ENCODE data around the gene RPL21. TPM values are rescaled to one million over a fixed set of nuclear protein-coding genes. Genes with fewer than 3 reads are reported as not detected.

RPL21 gene
- polyA plus RNA-seq, 1 donor (not counting 4 experiments of a cell fraction or from before 2014, with no cell fraction given): 1,751 TPM

GRCh38 chr13:27264181-27264580 lies 12.8 kb downstream of the RPL21 start:
- DNase-seq (ENCODE audit: low read depth, low spot score) (no peak), FAIRE-seq (no peak)
- no peak overlapping the region for H2AFZ ChIP-seq (ENCODE audit: control insufficient read depth, low read length)
- no peak overlapping the region for H3K27ac ChIP-seq (ENCODE audit: control insufficient read depth, insufficient read depth, low read length)
- H3K79me2 ChIP-seq (ENCODE audit: control insufficient read depth, insufficient read depth, low read length): no peaks in the 10 kb centered on the region
- no peak for TF ChIP-seq CTCF (optimal IDR thresholded peaks at IDR 0.05 in 1 of 3, IDR thresholded peaks at IDR 0.05 in 1 of 3, conservative IDR thresholded peaks at IDR 0.05 in 1 of 3; ENCODE audit: extremely low read depth in 1 of 3, insufficient read depth in 2 of 3, low read length in 3 of 3)
- no peak for TF ChIP-seq EZH2 (IDR thresholded peaks at IDR 0.05; ENCODE audit: low read length)
- dilution Hi-C loops (cut with MboI; ENCODE audit: extremely low pct_ligation_motif_present, low sequenced_read_pairs): no loop called here
- no peak overlapping the region for H3K4me3 ChIP-seq (ENCODE audit: control insufficient read depth in 2 of 3, extremely low read depth in 1 of 3, insufficient read depth in 2 of 3, low read depth in 1 of 3, low read length in 3 of 3)
- no peak overlapping the region for H3K4me2 ChIP-seq (ENCODE audit: control insufficient read depth, extremely low read depth, insufficient read depth, low read depth, low read length)
- no peak overlapping the region for H3K9ac ChIP-seq (ENCODE audit: control insufficient read depth, extremely low read depth, insufficient read depth, low read length)
- H3K9me3 ChIP-seq (ENCODE audit: control insufficient read depth, low read depth, low read length): no peaks in the 10 kb centered on the region
- H3K9me1 ChIP-seq (ENCODE audit: control insufficient read depth, extremely low read depth, insufficient read depth, low read length): peaks cover 3% of the 10 kb centered on the region
- no peaks in the 10 kb centered on the region for H3K36me3 ChIP-seq (ENCODE audit: control insufficient read depth in 2 of 2, extremely low read depth in 1 of 2, insufficient read depth in 2 of 2, low read length in 2 of 2)
- H4K20me1 ChIP-seq (ENCODE audit: control insufficient read depth, extremely low read depth, insufficient read depth, low read length): no peaks in the 10 kb centered on the region
- peaks cover 14% of the 10 kb centered on the region for H3K4me1 ChIP-seq (ENCODE audit: control insufficient read depth, extremely low read depth, insufficient read depth, low read length)
- H3K27me3 ChIP-seq (ENCODE audit: control insufficient read depth, extremely low read depth, insufficient read depth, low read length): no peaks in the 10 kb centered on the region

GRCh38 chr13:27264648-27265047 lies 13.3 kb downstream of the RPL21 start:
- H3K4me3 ChIP-seq (ENCODE audit: control insufficient read depth in 2 of 3, extremely low read depth in 1 of 3, insufficient read depth in 2 of 3, low read depth in 1 of 3, low read length in 3 of 3): no peak overlapping the region
- H3K79me2 ChIP-seq (ENCODE audit: control insufficient read depth, insufficient read depth, low read length): no peaks in the 10 kb centered on the region
- no peaks in the 10 kb centered on the region for H3K9me3 ChIP-seq (ENCODE audit: control insufficient read depth, low read depth, low read length)
- no peak overlapping the region for H3K9ac ChIP-seq (ENCODE audit: control insufficient read depth, extremely low read depth, insufficient read depth, low read length)
- TF ChIP-seq CTCF (optimal IDR thresholded peaks at IDR 0.05 in 1 of 3, IDR thresholded peaks at IDR 0.05 in 1 of 3, conservative IDR thresholded peaks at IDR 0.05 in 1 of 3; ENCODE audit: extremely low read depth in 1 of 3, insufficient read depth in 2 of 3, low read length in 3 of 3) (no peak), EZH2 (IDR thresholded peaks at IDR 0.05; ENCODE audit: low read length) (no peak)
- peaks cover 14% of the 10 kb centered on the region for H3K4me1 ChIP-seq (ENCODE audit: control insufficient read depth, extremely low read depth, insufficient read depth, low read length)
- no peaks in the 10 kb centered on the region for H3K27me3 ChIP-seq (ENCODE audit: control insufficient read depth, extremely low read depth, insufficient read depth, low read length)
- H2AFZ ChIP-seq (ENCODE audit: control insufficient read depth, low read length): no peak overlapping the region
- no peaks in the 10 kb centered on the region for H4K20me1 ChIP-seq (ENCODE audit: control insufficient read depth, extremely low read depth, insufficient read depth, low read length)
- H3K36me3 ChIP-seq (ENCODE audit: control insufficient read depth in 2 of 2, extremely low read depth in 1 of 2, insufficient read depth in 2 of 2, low read length in 2 of 2): no peaks in the 10 kb centered on the region
- H3K9me1 ChIP-seq (ENCODE audit: control insufficient read depth, extremely low read depth, insufficient read depth, low read length): peaks cover 3% of the 10 kb centered on the region
- FAIRE-seq: no peak
- dilution Hi-C loops (cut with MboI; ENCODE audit: extremely low pct_ligation_motif_present, low sequenced_read_pairs): no loop called here
- no peak for DNase-seq (ENCODE audit: low read depth, low spot score)
- no peak overlapping the region for H3K27ac ChIP-seq (ENCODE audit: control insufficient read depth, insufficient read depth, low read length)
- no peak overlapping the region for H3K4me2 ChIP-seq (ENCODE audit: control insufficient read depth, extremely low read depth, insufficient read depth, low read depth, low read length)
